ENCODE results near the gene RMND5A. TPM values are rescaled to one million over a fixed set of nuclear protein-coding genes. Genes with fewer than 3 reads are reported as not detected.
A peak's percentile ranks its signal among the peaks of the same experiment; 100 is the strongest.

RMND5A gene
- total and polyA plus RNA-seq, 5 donors from 2014 or later, result 13.5 to 27.6 (median 15.8) TPM

GRCh38 chr2:86789687-86790133 lies 69.6 kb downstream of the RMND5A start:
- Mint-ChIP-seq H3K27me3 (peaks cover 75% of the 10 kb centered on the region), H3K4me3 (peak overlapping the region in 2 of 4 donors; percentile 81 to 82), H3K4me1 (peaks cover 10 to 25% (median 13%) of the 10 kb centered on the region in 4 donors), H3K27ac (no peak overlapping the region), H3K36me3 (no peaks in the 10 kb centered on the region), H3K9me3 (peaks cover 0 to 4% (median 0%) of the 10 kb centered on the region in 7 donors)
- peaks cover 35% of the 10 kb centered on the region for H3K27me3 ChIP-seq (ENCODE audit: control insufficient read depth, insufficient read depth, low read length)
- H3K9me3 ChIP-seq (ENCODE audit: control insufficient read depth in 2 of 2, low read length in 2 of 2), result no peaks in the 10 kb centered on the region
- peaks cover 24% of the 10 kb centered on the region for H3K4me1 ChIP-seq (ENCODE audit: control insufficient read depth, insufficient read depth, low read length, poor library complexity, severe bottlenecking)
- no peak overlapping the region for H3K27ac ChIP-seq (ENCODE audit: insufficient read depth, low read length, poor library complexity, severe bottlenecking)
- no peaks in the 10 kb centered on the region for H3K36me3 ChIP-seq (ENCODE audit: control insufficient read depth, insufficient read depth, low read length)
- no peak for ATAC-seq (ENCODE audit: low read depth in 2 of 2)
- no peak overlapping the region for H3K4me3 ChIP-seq (ENCODE audit: low read depth, low read length)
- DNase-seq, result no peak

- Mint-ChIP-seq H3K36me3 (no peaks in the 10 kb centered on the region), H3K27ac (no peak overlapping the region), H3K9me3 (peaks cover 0 to 9% (median 3%) of the 10 kb centered on the region in 7 donors), H3K4me1 (peaks cover 10 to 25% (median 14%) of the 10 kb centered on the region in 4 donors), H3K27me3 (peaks cover 75% of the 10 kb centered on the region), H3K4me3 (peak overlapping the region in 2 of 4 donors; percentile 81 to 82)
- Histone ChIP-seq H3K9me3 (ENCODE audit: control insufficient read depth in 2 of 2, low read length in 2 of 2) (peaks cover 2 to 4% of the 10 kb centered on the region in 2 experiments), H3K4me3 (ENCODE audit: low read depth, low read length) (no peak overlapping the region), H3K36me3 (ENCODE audit: control insufficient read depth, insufficient read depth, low read length) (no peaks in the 10 kb centered on the region), H3K4me1 (ENCODE audit: control insufficient read depth, insufficient read depth, low read length, poor library complexity, severe bottlenecking) (peaks cover 24% of the 10 kb centered on the region), H3K27ac (ENCODE audit: insufficient read depth, low read length, poor library complexity, severe bottlenecking) (no peak overlapping the region), H3K27me3 (ENCODE audit: control insufficient read depth, insufficient read depth, low read length) (peaks cover 39% of the 10 kb centered on the region)
- no peak for ATAC-seq (ENCODE audit: low read depth in 2 of 2)
- peak in 2 of 3 donors; percentile 11 to 20 for DNase-seq
Observed at GRCh38 chr2:86790134-86790675, 70.1 kb downstream of the RMND5A start.

- Histone ChIP-seq H3K4me3 (ENCODE audit: low read depth, low read length) (peak within 1 kb of the TSS; percentile 51), H3K27me3 (ENCODE audit: control insufficient read depth, insufficient read depth, low read length) (peaks cover 45% of the 10 kb centered on the region), H3K9me3 (ENCODE audit: control insufficient read depth in 2 of 2, low read length in 2 of 2) (peaks cover 10% of the 10 kb centered on the region in 2 experiments), H3K27ac (ENCODE audit: insufficient read depth, low read length, poor library complexity, severe bottlenecking) (no peak within 1 kb of the TSS), H3K36me3 (ENCODE audit: control insufficient read depth, insufficient read depth, low read length) (no peaks in the 10 kb centered on the region), H3K4me1 (ENCODE audit: control insufficient read depth, insufficient read depth, low read length, poor library complexity, severe bottlenecking) (peaks cover 24% of the 10 kb centered on the region)
- ATAC-seq (ENCODE audit: low read depth in 2 of 2) (peak in 1 of 2 donors; percentile 23), DNase-seq (peak in 2 of 3 donors; percentile 8 to 43)
- H3K4me1 Mint-ChIP-seq, result peaks cover 10 to 25% (median 14%) of the 10 kb centered on the region in 4 donors
- H3K36me3 Mint-ChIP-seq, result peaks cover 2% of the 10 kb centered on the region
- peaks cover 82% of the 10 kb centered on the region for H3K27me3 Mint-ChIP-seq
- peaks cover 2 to 16% (median 7%) of the 10 kb centered on the region in 7 donors for H3K9me3 Mint-ChIP-seq
- H3K4me3 Mint-ChIP-seq, result peak within 1 kb of the TSS; percentile 79 to 93 (median 85)
- H3K27ac Mint-ChIP-seq, result peak within 1 kb of the TSS in 1 of 3 donors; percentile 66
Observed at GRCh38 chr2:86790676-86791572, 70.8 kb downstream of the RMND5A start, which contains the start of gene CD8A. TSS of gene CD8A (minus strand) at chr2:86790913. CDS start at chr2:86790825, 88 bp downstream.

- DNase-seq (no peak), ATAC-seq (ENCODE audit: low read depth in 2 of 2) (no peak)
- H3K4me1 ChIP-seq (ENCODE audit: control insufficient read depth, insufficient read depth, low read length, poor library complexity, severe bottlenecking), result peaks cover 24% of the 10 kb centered on the region
- no peak overlapping the region for H3K27ac ChIP-seq (ENCODE audit: insufficient read depth, low read length, poor library complexity, severe bottlenecking)
- H3K9me3 ChIP-seq (ENCODE audit: control insufficient read depth in 2 of 2, low read length in 2 of 2), result peaks cover 16 to 17% of the 10 kb centered on the region in 2 experiments
- Mint-ChIP-seq H3K4me3 (peak overlapping the region; percentile 33 to 86 (median 82)), H3K9me3 (peaks cover 5 to 22% (median 12%) of the 10 kb centered on the region in 7 donors), H3K27ac (peak overlapping the region in 1 of 3 donors; percentile 66), H3K36me3 (peaks cover 5% of the 10 kb centered on the region), H3K4me1 (peaks cover 10 to 25% (median 14%) of the 10 kb centered on the region in 4 donors), H3K27me3 (peaks cover 82% of the 10 kb centered on the region)
- H3K4me3 ChIP-seq (ENCODE audit: low read depth, low read length), result peak overlapping the region; percentile 51
- peaks cover 49% of the 10 kb centered on the region for H3K27me3 ChIP-seq (ENCODE audit: control insufficient read depth, insufficient read depth, low read length)
- H3K36me3 ChIP-seq (ENCODE audit: control insufficient read depth, insufficient read depth, low read length), result no peaks in the 10 kb centered on the region
Observed at GRCh38 chr2:86791573-86791972, 71.5 kb downstream of the RMND5A start.

GRCh38 chr2:86793752-86794151 lies 73.7 kb downstream of the RMND5A start:
- peaks cover 76% of the 10 kb centered on the region for H3K27me3 Mint-ChIP-seq
- H3K27ac Mint-ChIP-seq, result no peak overlapping the region
- Histone ChIP-seq H3K4me1 (ENCODE audit: control insufficient read depth, insufficient read depth, low read length, poor library complexity, severe bottlenecking) (peaks cover 24% of the 10 kb centered on the region), H3K36me3 (ENCODE audit: control insufficient read depth, insufficient read depth, low read length) (no peaks in the 10 kb centered on the region), H3K27me3 (ENCODE audit: control insufficient read depth, insufficient read depth, low read length) (peaks cover 47% of the 10 kb centered on the region), H3K27ac (ENCODE audit: insufficient read depth, low read length, poor library complexity, severe bottlenecking) (no peak overlapping the region), H3K9me3 (ENCODE audit: control insufficient read depth in 2 of 2, low read length in 2 of 2) (peaks cover 25 to 30% of the 10 kb centered on the region in 2 experiments), H3K4me3 (ENCODE audit: low read depth, low read length) (no peak overlapping the region)
- H3K4me1 Mint-ChIP-seq, result peaks cover 4 to 23% (median 14%) of the 10 kb centered on the region in 4 donors
- peak in 1 of 3 donors; percentile 13 for DNase-seq
- no peak for ATAC-seq (ENCODE audit: low read depth in 2 of 2)
- H3K4me3 Mint-ChIP-seq, result no peak overlapping the region
- H3K9me3 Mint-ChIP-seq, result peaks cover 9 to 31% (median 20%) of the 10 kb centered on the region in 7 donors
- H3K36me3 Mint-ChIP-seq, result peaks cover 9% of the 10 kb centered on the region

- H3K4me3 ChIP-seq (ENCODE audit: low read depth, low read length), result no peak overlapping the region
- peaks cover 9% of the 10 kb centered on the region for H3K36me3 Mint-ChIP-seq
- H3K27me3 ChIP-seq (ENCODE audit: control insufficient read depth, insufficient read depth, low read length), result peaks cover 46% of the 10 kb centered on the region
- no peak overlapping the region for H3K27ac Mint-ChIP-seq
- no peak overlapping the region for H3K27ac ChIP-seq (ENCODE audit: insufficient read depth, low read length, poor library complexity, severe bottlenecking)
- no peak for ATAC-seq (ENCODE audit: low read depth in 2 of 2)
- H3K4me1 ChIP-seq (ENCODE audit: control insufficient read depth, insufficient read depth, low read length, poor library complexity, severe bottlenecking), result peaks cover 20% of the 10 kb centered on the region
- H3K4me1 Mint-ChIP-seq, result peaks cover 4 to 20% (median 14%) of the 10 kb centered on the region in 4 donors
- H3K4me3 Mint-ChIP-seq, result no peak overlapping the region
- H3K9me3 ChIP-seq (ENCODE audit: control insufficient read depth in 2 of 2, low read length in 2 of 2), result peaks cover 25 to 30% of the 10 kb centered on the region in 2 experiments
- H3K9me3 Mint-ChIP-seq, result peaks cover 9 to 31% (median 20%) of the 10 kb centered on the region in 7 donors
- H3K36me3 ChIP-seq (ENCODE audit: control insufficient read depth, insufficient read depth, low read length), result no peaks in the 10 kb centered on the region
- peaks cover 74% of the 10 kb centered on the region for H3K27me3 Mint-ChIP-seq
- peak in 1 of 3 donors; percentile 42 for DNase-seq
Observed at GRCh38 chr2:86794861-86795260, 74.8 kb downstream of the RMND5A start.

GRCh38 chr2:86800856-86801567 lies 80.9 kb downstream of the RMND5A start:
- Mint-ChIP-seq H3K4me1 (no peaks in the 10 kb centered on the region), H3K36me3 (peaks cover 6% of the 10 kb centered on the region), H3K27ac (no peak overlapping the region), H3K4me3 (no peak overlapping the region), H3K9me3 (peaks cover 1 to 20% (median 12%) of the 10 kb centered on the region in 7 donors), H3K27me3 (peaks cover 50% of the 10 kb centered on the region)
- H3K4me3 ChIP-seq (ENCODE audit: low read depth, low read length), result no peak overlapping the region
- H3K27me3 ChIP-seq (ENCODE audit: control insufficient read depth, insufficient read depth, low read length), result peaks cover 9% of the 10 kb centered on the region
- ATAC-seq (ENCODE audit: low read depth in 2 of 2) (no peak), DNase-seq (no peak)
- no peaks in the 10 kb centered on the region for H3K36me3 ChIP-seq (ENCODE audit: control insufficient read depth, insufficient read depth, low read length)
- no peaks in the 10 kb centered on the region for H3K4me1 ChIP-seq (ENCODE audit: control insufficient read depth, insufficient read depth, low read length, poor library complexity, severe bottlenecking)
- no peak overlapping the region for H3K27ac ChIP-seq (ENCODE audit: insufficient read depth, low read length, poor library complexity, severe bottlenecking)
- H3K9me3 ChIP-seq (ENCODE audit: control insufficient read depth in 2 of 2, low read length in 2 of 2), result peaks cover 14 to 19% of the 10 kb centered on the region in 2 experiments

Data from CD4-positive, CD25-positive, alpha-beta regulatory T cell (primary cell).